Smooth muscle cell (in vitro differentiated cells): ENCODE data around the gene LGALS7. TPM values are rescaled to one million over a fixed set of nuclear protein-coding genes. Genes with fewer than 3 reads are reported as not detected.

Source experiments
- DNase-seq: peaks from one replicate; lab custom pipeline; 2025; ENCODE audit not compliant: unreplicated experiment; lab: John Stamatoyannopoulos, UW
- H2AFZ ChIP-seq: fragments of 200-600 bp; sonication (generic); 2 replicates; pipeline ENCODE4 v1.6.0; 2016; ENCODE audit warnings: antibody characterized with exemption, low read depth, mild to moderate bottlenecking
- H3F3A ChIP-seq: fragments of 200-600 bp; sonication (generic); 2 replicates; pipeline ENCODE4 v1.6.0; 2017; ENCODE audit warnings: antibody characterized with exemption, low read depth
- H3K27ac ChIP-seq: fragments of 200-600 bp; sonication (generic); 2 replicates; pipeline ENCODE4 v1.5.1; 2016; ENCODE audit warnings: low read depth, mild to moderate bottlenecking
- H3K27me3 ChIP-seq: fragments of 200-600 bp; sonication (generic); 2 replicates; pipeline ENCODE4 v1.6.1; 2016; ENCODE audit warnings: low read depth, mild to moderate bottlenecking
- H3K36me3 ChIP-seq: fragments of 200-600 bp; sonication (generic); 2 replicates; pipeline ENCODE4 v1.5.1; 2016; ENCODE audit warnings: low read depth
- H3K4me1 ChIP-seq: fragments of 200-600 bp; sonication (generic); 2 replicates; pipeline ENCODE4 v1.5.1; 2016; ENCODE audit warnings: low read depth
- H3K4me2 ChIP-seq: fragments of 200-600 bp; sonication (generic); 2 replicates; pipeline ENCODE4 v1.6.0; 2016; ENCODE audit warnings: mild to moderate bottlenecking
- H3K4me3 ChIP-seq: fragments of 200-600 bp; sonication (generic); 2 replicates; pipeline ENCODE4 v1.5.1; 2016; ENCODE audit warnings: mild to moderate bottlenecking
- H3K79me2 ChIP-seq: fragments of 200-600 bp; sonication (generic); 2 replicates; pipeline ENCODE4 v1.6.0; 2016; ENCODE audit warnings: low read depth, mild to moderate bottlenecking
- H3K9ac ChIP-seq: fragments of 200-600 bp; sonication (generic); 2 replicates; pipeline ENCODE4 v1.6.0; 2016; ENCODE audit warnings: low read depth
- H3K9me3 ChIP-seq: fragments of 200-600 bp; sonication (generic); replicated peaks from 2 replicates; pipeline ENCODE4 v1.5.1; 2016; ENCODE audit warnings: low read depth
- H4K20me1 ChIP-seq: fragments of 200-600 bp; sonication (generic); 2 replicates; pipeline ENCODE4 v1.6.0; 2016; ENCODE audit warnings: low read depth
- WGBS: methylation state at CpG from one replicate; pipeline ENCODE4 v1.1.7; 2016; ENCODE audit warnings: low lambda C conversion rate; 5-methylcytosine and 5-hydroxymethylcytosine counted together
- polyA plus RNA-seq: library from polyadenylated mRNA; unstranded; fragments of >200 nt; fragmentation: Nextera tagmentation; extraction: Ambion mirVana; gene quantifications from 2 replicates; pipeline ENCODE4 v1.2.1, GENCODE V29; 2016
- small RNA-seq: library from RNA; depleted of rRNA; stranded (forward); fragments of <200 nt; gene quantifications from one replicate; pipeline ENCODE3, GENCODE V24; 2014
- total RNA-seq: library from RNA; depleted of rRNA; stranded (reverse); fragments of >200 nt; gene quantifications from 2 replicates; pipeline ENCODE4 v1.2.3, GENCODE V29; 2014
- TF ChIP-seq, protein P1 (sequence below): fragments of 200-600 bp; sonication (generic); IDR thresholded peaks from 2 replicates; pipeline ENCODE4 v1.5.1; 2017; ENCODE audit warnings: borderline replicate concordance, mild to moderate bottlenecking, antibody characterized with exemption; ENCODE audit not compliant: insufficient read depth, poor library complexity, severe bottlenecking

LGALS7 gene
- total and polyA plus RNA-seq, 2 experiments from 2014 or later, result not detected

DNA sequence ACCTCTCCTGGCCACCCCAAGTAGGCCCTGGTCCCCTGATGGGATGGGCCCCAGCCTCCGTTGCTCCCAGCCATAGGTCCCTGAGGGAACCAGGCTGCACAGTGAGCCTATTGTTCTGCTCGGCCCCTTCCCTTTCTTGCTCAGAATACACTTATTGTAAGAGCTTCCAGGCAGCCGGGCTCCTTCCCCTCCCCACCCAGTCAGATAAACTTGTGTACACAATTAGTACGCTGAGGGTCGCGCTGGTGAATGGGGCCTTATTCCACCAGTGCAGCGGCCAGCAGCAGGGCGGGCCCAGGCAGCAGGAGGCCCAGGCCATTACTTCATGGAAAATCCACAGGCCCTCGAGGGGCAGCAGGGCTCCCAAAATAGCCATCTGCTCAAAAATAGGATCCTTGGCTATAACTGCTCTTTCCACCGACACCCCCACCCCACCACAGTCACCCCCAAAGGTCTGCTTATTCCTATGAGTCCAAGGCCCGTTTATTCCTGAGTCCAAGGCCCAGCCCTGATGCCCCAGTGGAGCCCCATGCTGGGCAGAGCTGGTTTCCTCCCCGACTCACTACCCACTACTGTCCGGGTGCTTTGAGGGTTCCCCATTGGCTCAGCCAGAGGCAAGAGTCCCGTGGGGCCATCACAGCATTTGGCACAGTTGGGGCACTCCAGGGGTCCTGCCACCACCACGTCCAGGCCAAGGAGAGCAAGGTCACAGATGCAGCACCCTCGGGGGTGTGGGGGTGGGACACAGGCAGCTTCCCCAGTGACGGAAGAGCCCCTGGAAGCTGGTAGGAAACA is 51.1 kb downstream of the LGALS7 start:
- no peak for DNase-seq
- Histone ChIP-seq H3K27me3 (no peaks in the 10 kb centered on the region), H3K4me1 (no peaks in the 10 kb centered on the region), H3K4me3 (no peak overlapping the region), H4K20me1 (peaks cover 37% of the 10 kb centered on the region), H3K27ac (no peak overlapping the region), H3K79me2 (peaks cover 13% of the 10 kb centered on the region), H3K9ac (no peak overlapping the region), H3F3A (peaks cover 7% of the 10 kb centered on the region), H2AFZ (no peak overlapping the region), H3K9me3 (no peaks in the 10 kb centered on the region), H3K4me2 (no peak overlapping the region), H3K36me3 (no peaks in the 10 kb centered on the region)
- 70% methylated on average over 17 of the region's 17 CpGs for WGBS
- TF ChIP-seq, protein P1, sequence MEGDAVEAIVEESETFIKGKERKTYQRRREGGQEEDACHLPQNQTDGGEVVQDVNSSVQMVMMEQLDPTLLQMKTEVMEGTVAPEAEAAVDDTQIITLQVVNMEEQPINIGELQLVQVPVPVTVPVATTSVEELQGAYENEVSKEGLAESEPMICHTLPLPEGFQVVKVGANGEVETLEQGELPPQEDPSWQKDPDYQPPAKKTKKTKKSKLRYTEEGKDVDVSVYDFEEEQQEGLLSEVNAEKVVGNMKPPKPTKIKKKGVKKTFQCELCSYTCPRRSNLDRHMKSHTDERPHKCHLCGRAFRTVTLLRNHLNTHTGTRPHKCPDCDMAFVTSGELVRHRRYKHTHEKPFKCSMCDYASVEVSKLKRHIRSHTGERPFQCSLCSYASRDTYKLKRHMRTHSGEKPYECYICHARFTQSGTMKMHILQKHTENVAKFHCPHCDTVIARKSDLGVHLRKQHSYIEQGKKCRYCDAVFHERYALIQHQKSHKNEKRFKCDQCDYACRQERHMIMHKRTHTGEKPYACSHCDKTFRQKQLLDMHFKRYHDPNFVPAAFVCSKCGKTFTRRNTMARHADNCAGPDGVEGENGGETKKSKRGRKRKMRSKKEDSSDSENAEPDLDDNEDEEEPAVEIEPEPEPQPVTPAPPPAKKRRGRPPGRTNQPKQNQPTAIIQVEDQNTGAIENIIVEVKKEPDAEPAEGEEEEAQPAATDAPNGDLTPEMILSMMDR, result no peak

DNA sequence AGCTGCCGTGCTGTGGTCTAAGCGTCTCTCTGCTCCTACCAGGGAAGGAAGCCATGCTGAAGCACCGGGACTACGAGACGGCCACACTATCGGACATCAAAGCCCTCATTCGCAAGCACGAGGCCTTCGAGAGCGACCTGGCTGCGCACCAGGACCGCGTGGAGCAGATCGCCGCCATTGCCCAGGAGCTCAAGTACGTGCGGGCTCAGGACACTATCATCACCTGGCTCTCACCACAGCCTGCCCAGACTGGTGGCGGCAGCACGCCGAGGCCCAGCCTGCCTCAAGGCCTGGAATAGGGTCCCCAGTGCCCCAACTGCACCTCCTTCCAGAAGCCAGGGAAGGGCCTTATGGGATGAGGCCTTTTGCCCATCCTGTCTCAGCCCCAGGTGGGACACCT is 51.8 kb downstream of the LGALS7 start:
- TF ChIP-seq, protein P1, result no peak
- H3K9ac ChIP-seq, result no peak overlapping the region
- no peak overlapping the region for H3K27ac ChIP-seq
- H3K4me1 ChIP-seq, result no peaks in the 10 kb centered on the region
- no peak for DNase-seq
- no peak overlapping the region for H3K4me3 ChIP-seq
- H3K27me3 ChIP-seq, result no peaks in the 10 kb centered on the region
- 97% methylated on average over 20 of the region's 20 CpGs for WGBS
- peaks cover 39% of the 10 kb centered on the region for H4K20me1 ChIP-seq
- H3K4me2 ChIP-seq, result no peak overlapping the region
- no peaks in the 10 kb centered on the region for H3K9me3 ChIP-seq
- H3F3A ChIP-seq, result peaks cover 4% of the 10 kb centered on the region
- H3K79me2 ChIP-seq, result peaks cover 19% of the 10 kb centered on the region
- no peak overlapping the region for H2AFZ ChIP-seq
- H3K36me3 ChIP-seq, result no peaks in the 10 kb centered on the region

Small RNA genes within 50 kb of the gene (small RNA-seq; reads per million reads assigned to genes)
- gene RNU6-140P, result not detected

Other genes with a start within 250 kb of the LGALS7 start
- 0.22 and 2.1 TPM in 2 replicates for gene MAP4K1, start 155.6 kb downstream of the LGALS7 start, total RNA-seq
- 0.91 TPM in 1 of 2 replicates, not detected in the other for gene MAP4K1, start 155.6 kb downstream of the LGALS7 start, polyA plus RNA-seq
- 324 and 334 TPM in 2 replicates for gene EIF3K, start 154.3 kb downstream of the LGALS7 start, total RNA-seq
- 178 and 181 TPM in 2 replicates for gene EIF3K, start 154.3 kb downstream of the LGALS7 start, polyA plus RNA-seq
- 311 TPM in 2 replicates for gene ACTN4, start 125.9 kb downstream of the LGALS7 start, total RNA-seq
- gene ACTN4, start 125.9 kb downstream of the LGALS7 start, polyA plus RNA-seq, result 53.8 and 60.4 TPM in 2 replicates
- 3.2 and 5.5 TPM in 2 replicates for gene CAPN12, start 29.0 kb downstream of the LGALS7 start, total RNA-seq
- 1.4 and 6.5 TPM in 2 replicates for gene CAPN12, start 29.0 kb downstream of the LGALS7 start, polyA plus RNA-seq
- 3.0 TPM in 1 of 2 replicates, not detected in the other for gene LGALS7B, start 15.7 kb upstream of the LGALS7 start, total RNA-seq
- 0.56 TPM in 1 of 2 replicates, not detected in the other for gene LGALS7B, start 15.7 kb upstream of the LGALS7 start, polyA plus RNA-seq
- gene LGALS4, start 39.4 kb upstream of the LGALS7 start, total RNA-seq, result not detected in 2 replicates
- gene LGALS4, start 39.4 kb upstream of the LGALS7 start, polyA plus RNA-seq, result 1.3 and 2.4 TPM in 2 replicates
- 41.4 and 47.6 TPM in 2 replicates for gene ECH1, start 58.3 kb upstream of the LGALS7 start, total RNA-seq
- gene ECH1, start 58.3 kb upstream of the LGALS7 start, polyA plus RNA-seq, result 142 and 154 TPM in 2 replicates
- 170 and 174 TPM in 2 replicates for gene HNRNPL, start 76.5 kb upstream of the LGALS7 start, total RNA-seq
- gene HNRNPL, start 76.5 kb upstream of the LGALS7 start, polyA plus RNA-seq, result 158 and 173 TPM in 2 replicates
- gene RINL, start 104.8 kb upstream of the LGALS7 start, total RNA-seq, result 2.4 and 3.0 TPM in 2 replicates
- 2.0 and 4.8 TPM in 2 replicates for gene RINL, start 104.8 kb upstream of the LGALS7 start, polyA plus RNA-seq
- gene SIRT2, start 126.1 kb upstream of the LGALS7 start, total RNA-seq, result 30.7 and 34.7 TPM in 2 replicates
- gene SIRT2, start 126.1 kb upstream of the LGALS7 start, polyA plus RNA-seq, result 45.9 and 48.4 TPM in 2 replicates
- 10.6 and 10.9 TPM in 2 replicates for gene NFKBIB, start 126.5 kb upstream of the LGALS7 start, total RNA-seq
- 19.2 and 25.3 TPM in 2 replicates for gene NFKBIB, start 126.5 kb upstream of the LGALS7 start, polyA plus RNA-seq
- gene CCER2, start 138.7 kb upstream of the LGALS7 start, total RNA-seq, result not detected in 2 replicates
- gene CCER2, start 138.7 kb upstream of the LGALS7 start, polyA plus RNA-seq, result not detected in 2 replicates
- gene SARS2, start 157.2 kb upstream of the LGALS7 start, total RNA-seq, result 12.3 and 13.0 TPM in 2 replicates
- 24.6 and 33.1 TPM in 2 replicates for gene SARS2, start 157.2 kb upstream of the LGALS7 start, polyA plus RNA-seq
- gene MRPS12, start 157.4 kb upstream of the LGALS7 start, total RNA-seq, result 15.5 and 25.7 TPM in 2 replicates
- gene MRPS12, start 157.4 kb upstream of the LGALS7 start, polyA plus RNA-seq, result 55.2 and 61.7 TPM in 2 replicates
- 8.2 and 11.5 TPM in 2 replicates for gene FBXO17, start 202.2 kb upstream of the LGALS7 start, total RNA-seq
- 17.9 and 21.7 TPM in 2 replicates for gene FBXO17, start 202.2 kb upstream of the LGALS7 start, polyA plus RNA-seq